Ovary (tissue), 3 donors: ENCODE results near the gene NWD2.

Source experiments
- EP300 ChIP-seq: sonication (generic); formaldehyde crosslinking; IDR thresholded peaks from one replicate; pipeline ENCODE4 v1.6.1; 2017; ENCODE audit warnings: antibody characterized with exemption
- TF ChIP-seq, protein P1 (sequence below), 3 donors: fragments of 450-650 bp in 2 of 3; fragments of 200-600 bp in 1 of 3; IDR thresholded peaks; one replicate each; pipeline versions ENCODE4 v1.5.1 to v1.8.0; 2016 to 2022; ENCODE audit warnings: antibody characterized with exemption in 3 of 3, mild to moderate bottlenecking in 1 of 3
- donor health status: DM: no; HTN: no; CAD: no.

DNA sequence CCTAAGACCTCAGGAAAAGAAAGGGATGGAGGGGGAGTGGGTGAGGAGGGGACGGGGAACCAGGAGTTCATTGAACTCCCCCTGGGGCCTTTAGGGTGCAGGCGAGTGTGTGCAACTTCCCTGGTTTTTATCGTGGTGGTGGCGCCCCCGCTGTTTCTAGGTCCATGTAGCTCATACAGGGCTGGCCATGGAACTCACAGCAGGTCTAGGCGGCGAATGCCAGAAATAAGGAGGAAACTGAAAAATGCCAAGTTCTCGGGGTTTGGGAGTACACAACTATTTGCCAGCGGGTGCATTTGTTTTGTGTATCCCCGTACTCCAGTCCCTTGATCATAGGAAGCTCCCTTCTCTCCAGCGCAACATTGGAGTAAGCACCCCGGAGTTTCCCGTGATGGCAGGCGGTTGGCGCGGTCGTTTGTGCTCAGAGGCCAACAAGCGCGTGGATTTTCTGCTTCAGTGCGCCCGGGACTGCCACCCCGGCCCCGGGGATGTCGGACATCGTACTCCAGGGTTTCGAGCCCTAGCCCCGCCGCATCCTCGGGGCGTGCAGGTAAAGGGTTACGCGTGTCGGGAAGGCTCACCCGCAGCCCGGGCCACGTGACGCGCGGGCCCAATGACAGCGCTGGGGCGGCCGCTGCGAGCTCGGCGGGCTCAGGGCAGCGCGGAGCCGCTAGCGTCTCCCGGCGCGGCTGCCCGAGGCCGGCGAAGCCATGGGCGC, 208.9 kb downstream of the NWD2 start:
- TF ChIP-seq, protein P1, sequence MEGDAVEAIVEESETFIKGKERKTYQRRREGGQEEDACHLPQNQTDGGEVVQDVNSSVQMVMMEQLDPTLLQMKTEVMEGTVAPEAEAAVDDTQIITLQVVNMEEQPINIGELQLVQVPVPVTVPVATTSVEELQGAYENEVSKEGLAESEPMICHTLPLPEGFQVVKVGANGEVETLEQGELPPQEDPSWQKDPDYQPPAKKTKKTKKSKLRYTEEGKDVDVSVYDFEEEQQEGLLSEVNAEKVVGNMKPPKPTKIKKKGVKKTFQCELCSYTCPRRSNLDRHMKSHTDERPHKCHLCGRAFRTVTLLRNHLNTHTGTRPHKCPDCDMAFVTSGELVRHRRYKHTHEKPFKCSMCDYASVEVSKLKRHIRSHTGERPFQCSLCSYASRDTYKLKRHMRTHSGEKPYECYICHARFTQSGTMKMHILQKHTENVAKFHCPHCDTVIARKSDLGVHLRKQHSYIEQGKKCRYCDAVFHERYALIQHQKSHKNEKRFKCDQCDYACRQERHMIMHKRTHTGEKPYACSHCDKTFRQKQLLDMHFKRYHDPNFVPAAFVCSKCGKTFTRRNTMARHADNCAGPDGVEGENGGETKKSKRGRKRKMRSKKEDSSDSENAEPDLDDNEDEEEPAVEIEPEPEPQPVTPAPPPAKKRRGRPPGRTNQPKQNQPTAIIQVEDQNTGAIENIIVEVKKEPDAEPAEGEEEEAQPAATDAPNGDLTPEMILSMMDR (IDR thresholded peaks at IDR 0.05): no peak
- no peak for TF ChIP-seq EP300
